PFSK-1 (cell line): Measurements from ENCODE around the gene GNB5.

Experiments used
- FOXP2 ChIP-seq: optimal IDR thresholded peaks from 2 replicates; pipeline ENCODE3; 2011; ENCODE audit warnings: borderline replicate concordance, control low read depth, inconsistent platforms; ENCODE audit not compliant: insufficient read depth; ENCODE audit errors: extremely low read length, extremely low read depth
- POLR2AphosphoS5 ChIP-seq: IDR thresholded peaks from 2 replicates; pipeline ENCODE4 v1.6.1; 2012; ENCODE audit warnings: low read depth, mild to moderate bottlenecking, control low read depth, low read length, moderate library complexity
- SIN3A ChIP-seq: IDR thresholded peaks from 2 replicates; pipeline ENCODE4 v1.6.1; 2012; ENCODE audit warnings: mild to moderate bottlenecking, low read length, moderate library complexity, borderline replicate concordance; ENCODE audit not compliant: insufficient read depth
- TAF1 ChIP-seq: IDR thresholded peaks from 2 replicates; pipeline ENCODE4 v1.6.1; 2012; ENCODE audit warnings: low read length, control low read depth, borderline replicate concordance; ENCODE audit not compliant: insufficient read depth

DNA sequence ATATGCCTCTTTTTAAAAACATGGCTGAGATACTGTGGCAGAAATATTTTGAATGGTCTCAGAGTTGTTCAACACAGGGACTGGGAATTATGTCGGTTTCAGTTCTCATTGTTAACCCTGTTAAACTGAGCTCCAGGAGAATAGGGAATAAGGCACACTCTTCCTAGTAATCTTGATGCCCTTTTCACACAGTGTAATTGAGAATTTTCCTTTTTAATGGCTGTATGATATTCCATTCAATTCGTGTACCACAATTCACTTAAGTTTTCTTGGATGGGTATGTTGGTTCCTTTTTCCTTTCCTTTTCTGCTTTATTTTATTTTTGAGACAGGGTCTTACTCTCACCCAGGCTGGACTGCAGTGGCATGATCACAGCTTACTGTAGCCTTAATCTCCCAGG lies 44.9 kb downstream of the GNB5 start:
- TF ChIP-seq POLR2AphosphoS5: no peak
- TF ChIP-seq SIN3A: no peak
- no peak for TF ChIP-seq TAF1
- TF ChIP-seq FOXP2: no peak
